ENCODE data around the gene GGA1. TPM values are rescaled to one million over a fixed set of nuclear protein-coding genes. Genes with fewer than 3 reads are reported as not detected.

GGA1 gene
- total RNA-seq (2022) (52.7 and 59.1 TPM in 2 replicates), Bru-seq, nascent RNA (percentile 59 among the genes with signal in this experiment), BruChase-seq, experiment 1, labeled RNA remaining after a 6-hour chase (percentile 78 among the genes with signal in this experiment), BruChase-seq, experiment 2, labeled RNA remaining after a 2-hour chase (percentile 67 among the genes with signal in this experiment)
- long read RNA-seq, transcript GGA1-203 (17 exons, 3,159 nt) = major isoform, 34 of 70 reads
- long read RNA-seq, partial matches to known transcripts = 12 of 70 reads
- long read RNA-seq, other reads (novel, unspliced or antisense) = 23 of 70 reads

- Mint-ChIP-seq H3K27me3 (ENCODE audit: insufficient read depth, unreplicated experiment) (no peaks in the 10 kb centered on the region), H3K4me3 (ENCODE audit: unreplicated experiment) (peak within 1 kb of the TSS; percentile 85), H3K4me1 (ENCODE audit: insufficient read depth, unreplicated experiment) (peaks cover 12% of the 10 kb centered on the region), H3K27ac (ENCODE audit: low read depth, unreplicated experiment) (peak within 1 kb of the TSS; percentile 98), H3K9me3 (ENCODE audit: unreplicated experiment) (no peaks in the 10 kb centered on the region), H3K36me3 (ENCODE audit: insufficient read depth, unreplicated experiment) (no peaks in the 10 kb centered on the region)
- intact Hi-C loops (cut with micrococcal nuclease) = loop anchor here (5.0 kb wide), 1 partner anchor 69 kb away; the partner anchor contains the start of gene LGALS1
- TF ChIP-seq, protein P1, sequence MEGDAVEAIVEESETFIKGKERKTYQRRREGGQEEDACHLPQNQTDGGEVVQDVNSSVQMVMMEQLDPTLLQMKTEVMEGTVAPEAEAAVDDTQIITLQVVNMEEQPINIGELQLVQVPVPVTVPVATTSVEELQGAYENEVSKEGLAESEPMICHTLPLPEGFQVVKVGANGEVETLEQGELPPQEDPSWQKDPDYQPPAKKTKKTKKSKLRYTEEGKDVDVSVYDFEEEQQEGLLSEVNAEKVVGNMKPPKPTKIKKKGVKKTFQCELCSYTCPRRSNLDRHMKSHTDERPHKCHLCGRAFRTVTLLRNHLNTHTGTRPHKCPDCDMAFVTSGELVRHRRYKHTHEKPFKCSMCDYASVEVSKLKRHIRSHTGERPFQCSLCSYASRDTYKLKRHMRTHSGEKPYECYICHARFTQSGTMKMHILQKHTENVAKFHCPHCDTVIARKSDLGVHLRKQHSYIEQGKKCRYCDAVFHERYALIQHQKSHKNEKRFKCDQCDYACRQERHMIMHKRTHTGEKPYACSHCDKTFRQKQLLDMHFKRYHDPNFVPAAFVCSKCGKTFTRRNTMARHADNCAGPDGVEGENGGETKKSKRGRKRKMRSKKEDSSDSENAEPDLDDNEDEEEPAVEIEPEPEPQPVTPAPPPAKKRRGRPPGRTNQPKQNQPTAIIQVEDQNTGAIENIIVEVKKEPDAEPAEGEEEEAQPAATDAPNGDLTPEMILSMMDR (IDR thresholded peaks at IDR 0.05; ENCODE audit: unreplicated experiment) = no peak
- BruUV-seq (replicated peaks) = no TSS peak
- ChIA-PET CTCF (interaction anchor here (0.6 to 2.9 kb wide), 11 partner anchors 10 to 149 kb away, joined by 3 to 21 read pairs (median 4); no protein-coding TSS in a partner anchor), POLR2A (interaction anchor here (0.6 to 4.2 kb wide), 32 partner anchors 9 to 1080 kb away, joined by 3 to 31 read pairs (median 4); partner anchors contain the start of genes ANKRD54, CARD10, EIF3L and GCAT)
- DNase-seq (ENCODE audit: unreplicated experiment) = peak; percentile 96
Measured at GRCh38 chr22:37608477-37609239, at the start of gene GGA1. GGA1 (plus strand) TSS chr22:37608834; CDS start chr22:37608861, 27 bp downstream.

- no TSS peak for BruUV-seq (replicated peaks)
- peaks cover 17% of the 10 kb centered on the region for H3K36me3 Mint-ChIP-seq (ENCODE audit: insufficient read depth, unreplicated experiment)
Measured at GRCh38 chr22:37559521-37559900, 49.1 kb upstream of the GGA1 start.

DNA sequence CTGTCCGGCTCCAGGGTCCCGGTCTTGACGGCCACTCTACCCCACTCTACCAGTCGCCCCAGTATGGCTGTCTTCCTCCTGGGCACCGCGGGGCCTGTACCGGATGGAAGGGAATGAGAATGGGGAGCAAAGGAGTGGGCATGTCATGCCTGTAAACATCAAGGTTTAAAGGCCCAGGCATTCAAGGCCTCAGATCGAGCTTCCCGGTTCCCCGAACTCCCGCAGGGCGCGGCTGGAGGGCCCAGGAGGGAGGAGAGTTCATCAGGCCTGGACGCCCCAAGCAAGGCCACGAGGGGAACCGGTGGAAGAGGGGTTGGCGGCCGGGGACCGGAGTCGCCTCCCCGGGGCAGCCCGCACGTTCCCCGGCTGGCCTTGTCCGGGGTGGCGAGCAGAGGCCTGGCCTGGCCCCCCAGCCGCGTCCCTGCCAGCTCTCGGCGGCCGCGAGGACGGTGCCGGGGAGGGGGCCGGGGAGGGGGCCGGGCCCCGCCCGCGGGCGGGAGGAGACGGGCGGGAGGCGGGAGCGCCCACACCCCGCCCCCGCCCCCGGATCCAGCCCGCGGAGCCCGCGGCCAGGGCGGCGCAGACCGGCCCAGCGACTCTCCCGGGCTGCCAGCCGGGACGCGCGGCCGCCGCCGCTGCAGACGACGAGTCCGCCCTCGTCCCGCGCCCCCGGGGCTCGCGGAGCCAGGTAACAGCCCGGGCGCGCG, 48.6 kb upstream of the GGA1 start, which contains the start of gene CDC42EP1:
CDC42EP1 (plus strand) TSS at position 580 of the 707 bp plus-strand sequence. CDS start 5,870 bp downstream, outside the sequence.
- ChIA-PET POLR2A (interaction anchor here (0.6 to 8.6 kb wide), 2 partner anchors 17 to 80 kb away, joined by 3 to 194 read pairs; no protein-coding TSS in a partner anchor), CTCF (interaction anchor here (1.0 to 15.3 kb wide), 2 partner anchors 15 to 88 kb away, joined by 3 to 667 read pairs; no protein-coding TSS in a partner anchor)
- peaks cover 26% of the 10 kb centered on the region for H3K4me1 Mint-ChIP-seq (ENCODE audit: insufficient read depth, unreplicated experiment)
- H3K4me3 Mint-ChIP-seq (ENCODE audit: unreplicated experiment) = peak within 1 kb of the TSS; percentile 81
- TF ChIP-seq, protein P1 (IDR thresholded peaks at IDR 0.05; ENCODE audit: unreplicated experiment) = no peak
- peaks cover 19% of the 10 kb centered on the region for H3K36me3 Mint-ChIP-seq (ENCODE audit: insufficient read depth, unreplicated experiment)
- peak; percentile 56 for DNase-seq (ENCODE audit: unreplicated experiment)
- no peaks in the 10 kb centered on the region for H3K9me3 Mint-ChIP-seq (ENCODE audit: unreplicated experiment)
- H3K27ac Mint-ChIP-seq (ENCODE audit: low read depth, unreplicated experiment) = peak within 1 kb of the TSS; percentile 71
- intact Hi-C loops (cut with micrococcal nuclease) = loop anchor here (10.0 kb wide), 1 partner anchor 85 kb away; no protein-coding TSS in a partner anchor
- no peaks in the 10 kb centered on the region for H3K27me3 Mint-ChIP-seq (ENCODE audit: insufficient read depth, unreplicated experiment)
- TSS peak; percentile 45 for BruUV-seq (replicated peaks)

More at GRCh38 chr22:37559521-37559900, 49.1 kb upstream of the GGA1 start:
- Mint-ChIP-seq H3K4me1 (ENCODE audit: insufficient read depth, unreplicated experiment) (peaks cover 26% of the 10 kb centered on the region), H3K4me3 (ENCODE audit: unreplicated experiment) (peak overlapping the region; percentile 81), H3K27ac (ENCODE audit: low read depth, unreplicated experiment) (peak overlapping the region; percentile 31), H3K9me3 (ENCODE audit: unreplicated experiment) (no peaks in the 10 kb centered on the region), H3K27me3 (ENCODE audit: insufficient read depth, unreplicated experiment) (no peaks in the 10 kb centered on the region)
- no peak for DNase-seq (ENCODE audit: unreplicated experiment)
- POLR2A ChIA-PET = interaction anchor here (8.6 kb wide), 1 partner anchor 16 kb away, joined by 194 read pairs; no protein-coding TSS in a partner anchor
- intact Hi-C loops (cut with micrococcal nuclease) = no loop called here
- TF ChIP-seq, protein P1 (IDR thresholded peaks at IDR 0.05; ENCODE audit: unreplicated experiment) = no peak
- CTCF ChIA-PET = interaction anchor here (15.3 kb wide), 1 partner anchor 14 kb away, joined by 667 read pairs; no protein-coding TSS in a partner anchor

All from MCF 10A (cell line).